ENCODE data around the gene WDR81. TPM values are rescaled to one million over a fixed set of nuclear protein-coding genes. Genes with fewer than 3 reads are reported as not detected.
"Not testable (repeated sequence)": the region's sequence is repeated elsewhere in the genome, so short reads cannot be mapped to it uniquely, and the experiment has no call there.

WDR81 gene
- polyA plus RNA-seq, 10 donors: 6.4 to 16.6 (median 11.5) TPM

GRCh38 chr17:1712271-1712670, 12.2 kb upstream of the WDR81 start:
- DNase-seq: no peak

GRCh38 chr17:1713160-1713877, 11.2 kb upstream of the WDR81 start:
- no peak for DNase-seq

GRCh38 chr17:1713878-1714426, 10.6 kb upstream of the WDR81 start:
- no peak for DNase-seq

GRCh38 chr17:1714427-1714979, 10.0 kb upstream of the WDR81 start:
- peak; percentile 96 to 98 (median 98) for DNase-seq

GRCh38 chr17:1714980-1715802, 9.3 kb upstream of the WDR81 start:
- peak; percentile 91 to 97 (median 94) for DNase-seq

GRCh38 chr17:1715803-1716075, 8.8 kb upstream of the WDR81 start:
- no peak for DNase-seq

GRCh38 chr17:1716076-1716911, 8.2 kb upstream of the WDR81 start:
- DNase-seq: peak; percentile 100

- peak; percentile 91 to 98 (median 94) for DNase-seq
Measured at GRCh38 chr17:1716912-1717695, 7.4 kb upstream of the WDR81 start.

GRCh38 chr17:1718362-1719165, 5.9 kb upstream of the WDR81 start:
- no peak for DNase-seq

GRCh38 chr17:1720856-1721386, 3.6 kb upstream of the WDR81 start:
- DNase-seq: peak in 1 of 3 donors; percentile 72

GRCh38 chr17:1722022-1722421, 2.5 kb upstream of the WDR81 start:
- not testable (repeated sequence) for DNase-seq

GRCh38 chr17:1724869-1725641, 551 bp downstream of the WDR81 start:
- DNase-seq: peak in 1 of 3 donors; percentile 59

- DNase-seq: no peak
Measured at GRCh38 chr17:1725642-1726511, 1.4 kb downstream of the WDR81 start.

GRCh38 chr17:1726626-1727257, 2.2 kb downstream of the WDR81 start:
- no peak for DNase-seq

- DNase-seq: no peak
Measured at GRCh38 chr17:1727258-1727789, 2.8 kb downstream of the WDR81 start.

GRCh38 chr17:1727876-1728630, 3.5 kb downstream of the WDR81 start:
- DNase-seq: no peak

Measured in muscle of back (tissue), 11 donors.